GM12875 (cell line): Measurements from ENCODE around the gene WWOX.

Source experiments
- H3K4me3 ChIP-seq: one replicate; pipeline ENCODE4 v1.5.1; 2011; ENCODE audit warnings: low read depth, low read length, control low read depth
- CTCF ChIP-seq: IDR thresholded peaks from 2 replicates; pipeline ENCODE4 v1.5.1; 2011; ENCODE audit warnings: low read depth, mild to moderate bottlenecking, control low read depth, inconsistent platforms, low read length, moderate library complexity, borderline replicate concordance; ENCODE audit not compliant: insufficient read depth

Gene WWOX

GRCh38 chr16:78946556-78946955, 847.1 kb downstream of the WWOX start:
- TF ChIP-seq CTCF: no peak
- no peak overlapping the region for H3K4me3 ChIP-seq

GRCh38 chr16:78950768-78951167, 851.3 kb downstream of the WWOX start:
- H3K4me3 ChIP-seq: no peak overlapping the region
- no peak for TF ChIP-seq CTCF

GRCh38 chr16:78952630-78953029, 853.2 kb downstream of the WWOX start:
- no peak overlapping the region for H3K4me3 ChIP-seq
- no peak for TF ChIP-seq CTCF

GRCh38 chr16:78953526-78953925, 854.1 kb downstream of the WWOX start:
- H3K4me3 ChIP-seq: no peak overlapping the region
- TF ChIP-seq CTCF: no peak

- TF ChIP-seq CTCF: no peak
- no peak overlapping the region for H3K4me3 ChIP-seq
Observed at GRCh38 chr16:78955206-78955605, 855.8 kb downstream of the WWOX start.

- no peak for TF ChIP-seq CTCF
- no peak overlapping the region for H3K4me3 ChIP-seq
Observed at GRCh38 chr16:78956859-78957258, 857.4 kb downstream of the WWOX start.

GRCh38 chr16:78957317-78958100, 858.1 kb downstream of the WWOX start:
- no peak for TF ChIP-seq CTCF
- H3K4me3 ChIP-seq: no peak overlapping the region
